GM18861 (cell line): Measurements from ENCODE around the gene MAML3.

Experiments used
- ATAC-seq: cut with Tn5 transposase; IDR thresholded peaks from one replicate; pipeline ENCODE4 v1.9.1; 2021; ENCODE audit not compliant: unreplicated experiment

MAML3 gene

DNA sequence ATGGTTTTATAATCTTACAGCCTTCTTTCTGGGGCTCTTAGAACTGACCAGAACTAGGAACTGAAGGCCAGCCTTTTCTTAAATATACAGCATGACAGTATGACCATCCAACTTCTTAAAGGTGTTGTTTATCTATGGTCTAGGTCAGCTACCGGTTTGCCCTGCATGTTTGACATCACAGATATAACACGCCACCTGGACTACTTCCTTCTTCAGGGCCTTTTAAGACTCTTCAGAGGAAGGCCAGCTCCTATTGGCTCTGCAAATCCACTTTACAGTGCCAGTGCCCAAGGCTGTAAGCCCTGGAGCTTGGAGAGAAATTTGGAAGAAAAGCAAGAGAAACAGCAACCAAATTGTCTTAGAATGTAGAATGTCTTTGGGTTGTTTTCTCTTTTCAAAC, 302.9 kb downstream of the MAML3 start:
- ATAC-seq, result no peak

DNA sequence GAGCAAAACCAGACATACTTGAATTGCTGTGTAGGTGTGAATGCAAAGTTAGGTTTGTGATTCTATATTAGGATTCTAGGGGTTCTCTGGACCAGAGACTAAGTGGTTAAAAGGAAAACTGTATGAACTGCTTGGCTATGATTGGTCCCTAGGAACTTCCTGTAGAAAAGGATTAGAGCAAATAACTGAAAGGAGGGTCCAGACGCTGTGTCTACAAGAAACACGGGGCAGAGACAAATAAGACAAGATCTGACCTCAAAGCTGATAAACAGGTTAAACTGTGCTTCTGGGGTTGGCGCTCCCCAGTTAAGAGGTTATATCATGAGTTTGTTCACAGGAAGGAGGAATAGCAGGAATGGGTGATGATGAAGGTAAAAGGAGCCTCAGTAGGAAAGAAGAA, 304.8 kb downstream of the MAML3 start:
- no peak for ATAC-seq

DNA sequence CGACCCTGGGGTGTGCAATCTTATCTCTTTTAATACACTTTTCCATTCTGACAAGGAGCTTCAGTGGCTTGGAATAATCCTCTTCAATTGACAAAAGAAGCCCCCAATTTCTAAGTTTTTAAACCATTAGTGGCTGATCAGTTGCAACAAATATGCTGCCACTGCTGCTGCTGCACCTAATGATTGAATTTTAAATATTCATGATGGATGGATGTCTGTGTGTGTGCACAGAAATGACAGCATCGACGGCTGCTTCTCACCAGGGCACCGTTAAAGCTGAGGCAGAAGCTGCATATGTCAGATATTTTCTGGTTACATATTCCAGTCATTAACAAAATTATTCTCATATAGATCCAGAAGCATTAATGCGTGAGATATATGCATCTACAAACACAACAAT, 306.0 kb downstream of the MAML3 start:
- no peak for ATAC-seq

DNA sequence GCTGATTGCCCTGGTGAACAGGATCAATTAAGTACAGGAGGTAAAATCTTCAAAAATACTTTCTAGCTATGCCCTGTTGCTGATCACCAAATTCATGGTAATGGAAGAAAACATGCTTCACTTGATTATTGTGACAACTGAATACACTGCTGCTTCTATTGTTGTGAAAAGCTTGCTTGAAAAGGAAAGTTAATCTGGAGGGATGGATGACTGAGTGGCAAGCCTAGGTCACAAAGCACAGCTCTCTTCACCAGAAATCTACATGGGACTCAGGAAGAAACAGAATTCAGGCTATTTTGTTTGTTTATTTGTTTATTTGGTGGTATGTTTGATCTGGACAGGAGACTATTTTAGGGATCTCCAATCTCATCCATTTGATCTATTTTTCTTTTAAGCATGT, 306.4 kb downstream of the MAML3 start:
- ATAC-seq, result no peak

DNA sequence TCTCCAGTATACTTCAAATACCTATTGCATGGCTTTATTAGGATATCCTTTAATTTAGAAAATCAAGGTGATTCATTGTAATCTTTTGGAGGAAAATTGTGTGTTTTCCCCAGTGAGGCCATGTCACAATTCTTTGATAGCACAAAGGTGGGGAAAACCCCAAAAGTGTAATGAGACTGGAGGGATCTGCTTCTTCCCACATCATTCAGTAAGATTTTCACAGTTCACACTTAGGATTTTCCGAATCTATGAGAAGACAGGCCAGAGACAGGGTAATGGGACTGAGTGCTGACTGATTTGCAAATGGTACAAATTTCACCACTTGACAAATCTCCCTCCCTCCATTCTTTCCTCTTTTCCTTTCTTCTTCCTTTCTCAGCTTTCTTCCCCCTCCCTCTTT, 307.2 kb downstream of the MAML3 start:
- ATAC-seq, result no peak

DNA sequence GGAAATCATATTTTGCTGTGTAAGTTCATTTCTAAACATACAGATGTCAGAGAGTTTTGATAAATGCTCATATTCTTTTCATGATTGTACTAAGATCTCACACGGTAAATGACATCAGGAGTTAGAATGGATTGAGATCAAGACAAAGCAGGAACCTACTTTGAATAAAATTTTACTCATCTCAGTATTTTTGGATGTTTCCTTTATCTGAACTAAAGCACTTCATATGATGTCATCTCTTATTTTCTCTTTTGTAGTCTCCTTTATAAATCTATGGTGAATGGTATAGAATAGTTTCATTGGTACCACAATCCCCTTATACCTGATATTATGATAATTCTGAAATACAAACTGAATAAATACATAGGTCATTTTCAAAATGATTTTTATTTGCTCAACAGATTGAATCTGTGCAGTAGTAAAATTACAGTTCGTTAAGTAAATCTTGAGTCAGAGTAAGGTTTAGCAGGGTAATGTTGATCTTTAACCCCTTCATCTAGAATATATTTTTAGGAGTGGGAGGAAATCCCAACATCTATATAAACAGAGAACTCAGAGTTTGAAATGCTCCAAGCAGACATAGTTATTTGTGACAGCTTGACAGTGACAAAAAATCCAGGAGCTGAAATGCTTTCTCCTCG, 308.4 kb downstream of the MAML3 start:
- ATAC-seq, result no peak

DNA sequence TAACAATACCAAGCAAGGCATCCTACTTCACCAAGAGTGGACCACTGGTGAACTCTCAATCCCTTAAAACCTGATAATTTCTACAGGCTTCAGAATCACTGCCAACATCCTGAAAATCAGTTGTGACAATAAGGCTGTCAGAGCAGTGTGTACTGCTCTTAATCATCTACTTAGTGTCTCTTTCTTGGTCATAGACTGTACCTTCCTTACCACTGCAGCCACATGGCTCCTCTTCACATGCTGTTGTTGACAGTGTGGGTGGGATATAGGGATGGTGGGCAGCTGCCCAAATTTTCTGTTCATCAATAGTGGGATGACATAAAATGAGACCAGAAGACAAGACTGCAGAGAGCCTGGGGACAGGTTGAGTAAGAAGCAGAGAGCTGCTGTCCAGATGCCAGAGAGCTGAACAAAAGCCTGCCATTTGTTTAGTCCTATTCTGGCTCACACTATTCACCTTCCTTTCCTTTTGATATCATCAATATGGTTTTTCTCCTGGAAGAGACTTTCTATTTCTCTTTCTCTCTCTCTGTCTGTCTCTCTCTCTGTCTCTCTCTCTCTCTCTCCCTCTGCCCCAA, 309.4 kb downstream of the MAML3 start:
- no peak for ATAC-seq

DNA sequence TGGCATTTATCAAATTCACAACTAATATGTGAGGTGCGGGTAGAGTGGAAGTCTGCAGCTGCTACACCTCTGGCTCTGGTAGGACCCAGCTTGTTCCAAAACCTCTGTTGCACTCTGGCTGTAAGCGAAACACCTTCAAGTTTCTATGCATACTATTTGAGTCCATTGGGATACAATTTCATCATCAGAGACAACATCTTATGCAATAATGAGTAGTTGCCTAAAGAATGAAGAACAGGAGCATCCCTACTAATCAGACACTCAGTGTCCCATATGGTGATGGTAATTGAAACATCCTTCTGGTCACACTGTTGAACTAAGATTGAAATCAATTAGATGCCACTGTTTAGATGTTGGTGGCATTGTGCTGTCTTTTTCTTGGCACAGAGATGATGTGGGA, 309.9 kb downstream of the MAML3 start:
- ATAC-seq, result no peak

DNA sequence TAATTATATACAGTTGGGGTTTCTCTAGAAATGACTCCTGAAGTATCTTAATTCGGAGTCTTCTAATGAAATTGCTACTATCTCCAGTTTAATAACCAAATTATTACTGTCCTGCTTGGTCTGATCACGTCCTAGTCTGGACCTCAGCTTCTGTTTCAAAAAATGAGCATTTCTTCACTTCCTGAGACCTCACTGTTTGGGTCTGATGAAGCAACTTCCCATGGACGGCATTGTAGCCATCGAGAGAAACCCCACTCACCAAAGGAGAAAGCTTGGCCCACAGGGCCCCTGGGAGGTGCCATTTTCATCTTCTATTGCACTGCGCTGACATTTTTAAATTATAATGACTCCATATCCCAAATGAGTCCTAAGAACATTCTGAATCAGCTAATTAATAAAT, 310.3 kb downstream of the MAML3 start:
- ATAC-seq, result no peak

DNA sequence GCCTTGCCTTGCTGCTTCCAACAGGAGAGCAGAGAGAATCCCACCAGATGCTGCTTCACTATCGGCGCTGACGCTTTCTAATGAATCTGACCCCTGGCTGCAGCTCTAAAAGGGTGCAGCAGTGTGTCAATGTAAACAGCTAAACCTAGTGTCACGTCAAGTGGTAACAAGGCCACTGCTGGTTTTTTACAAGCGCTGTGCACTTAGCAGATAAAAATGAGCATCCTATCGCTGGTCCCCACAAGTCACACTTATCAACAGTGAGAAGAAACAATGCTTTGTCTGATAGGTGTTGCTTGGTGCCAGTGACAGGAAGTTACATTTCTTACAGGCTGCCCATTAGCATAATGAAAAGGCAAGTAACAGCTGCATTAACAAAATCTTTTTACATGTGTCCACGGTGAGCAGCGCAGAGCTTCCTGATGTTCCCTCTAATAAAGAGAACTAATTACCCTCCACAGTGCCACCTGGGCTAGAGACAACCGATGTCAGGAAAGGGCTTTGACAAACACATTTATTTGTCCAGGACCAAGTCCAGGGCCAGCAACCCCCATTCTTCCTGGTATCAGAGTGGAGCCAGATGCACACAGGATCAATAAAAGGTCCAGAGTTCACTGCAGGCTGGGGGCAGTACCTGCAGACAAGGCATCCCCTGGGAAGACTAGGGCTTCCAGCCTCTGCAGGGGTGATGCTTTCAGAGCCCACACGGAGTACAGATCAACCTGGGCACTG, 312.4 kb downstream of the MAML3 start:
- no peak for ATAC-seq

DNA sequence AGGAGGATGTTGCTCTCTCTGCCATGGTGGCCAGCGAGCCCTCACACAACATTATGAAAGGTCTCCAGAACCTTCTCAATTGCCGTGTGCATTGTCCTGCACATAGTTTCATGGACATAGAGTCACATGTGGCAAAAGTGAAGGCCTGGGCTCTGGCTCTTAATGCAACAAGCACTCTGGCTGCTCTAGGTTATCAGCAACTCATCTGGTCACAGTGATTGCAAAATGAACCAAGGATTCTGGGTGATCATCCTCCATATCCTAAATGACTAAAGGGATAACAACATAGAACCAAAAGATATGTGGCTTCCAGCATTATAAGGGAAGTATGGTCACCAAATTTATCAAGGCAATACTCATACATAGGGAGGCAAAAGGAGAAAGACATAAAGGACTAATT, 313.2 kb downstream of the MAML3 start:
- no peak for ATAC-seq

DNA sequence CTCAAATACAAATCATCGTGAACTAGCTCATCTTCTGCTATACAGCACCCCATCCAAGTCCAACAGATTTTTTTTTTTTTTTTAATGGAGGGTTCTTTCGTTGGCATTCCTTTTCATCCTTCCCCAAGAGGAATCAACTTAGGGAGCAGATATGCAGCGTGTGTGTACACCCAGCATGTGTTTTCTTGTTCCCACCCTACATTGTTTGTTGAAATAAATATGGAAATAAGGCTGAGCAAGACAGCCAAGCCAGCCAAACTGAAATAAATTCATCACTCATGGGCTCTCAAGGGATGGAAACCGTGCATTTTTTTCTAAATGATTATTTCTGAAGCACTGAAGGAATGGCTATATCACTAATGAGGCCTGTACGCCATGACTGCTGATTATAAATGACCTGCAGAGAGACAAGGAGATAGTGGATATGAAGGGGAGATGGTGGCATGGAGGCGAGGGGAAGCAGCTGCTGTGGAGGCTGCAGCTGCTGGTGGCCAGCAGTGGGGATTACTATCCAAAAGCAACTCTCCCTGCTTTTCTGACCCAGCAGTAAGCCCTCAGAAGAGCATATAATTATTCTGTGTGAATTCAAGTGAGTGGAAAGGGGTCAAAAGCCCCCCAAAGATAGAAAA, 314.5 kb downstream of the MAML3 start:
- no peak for ATAC-seq

DNA sequence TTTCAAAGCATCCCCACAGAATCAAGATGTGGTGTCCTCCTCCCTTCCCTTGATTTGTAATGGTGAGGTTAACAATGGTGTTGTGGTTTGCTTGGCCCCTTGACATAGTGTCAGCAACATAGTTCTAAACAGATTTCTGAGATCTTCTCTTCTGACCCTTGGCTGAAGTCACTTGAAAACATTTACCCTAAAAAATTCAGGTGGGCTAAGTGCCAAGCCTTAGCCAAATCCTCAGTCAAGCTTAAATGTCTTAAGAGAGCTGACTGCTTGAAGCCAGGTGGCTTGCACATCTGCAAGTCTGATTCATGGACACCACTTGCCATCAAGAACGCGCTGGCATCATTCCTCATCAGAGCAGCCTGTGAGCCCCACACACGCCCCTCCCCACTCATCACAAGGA, 315.2 kb downstream of the MAML3 start:
- no peak for ATAC-seq

DNA sequence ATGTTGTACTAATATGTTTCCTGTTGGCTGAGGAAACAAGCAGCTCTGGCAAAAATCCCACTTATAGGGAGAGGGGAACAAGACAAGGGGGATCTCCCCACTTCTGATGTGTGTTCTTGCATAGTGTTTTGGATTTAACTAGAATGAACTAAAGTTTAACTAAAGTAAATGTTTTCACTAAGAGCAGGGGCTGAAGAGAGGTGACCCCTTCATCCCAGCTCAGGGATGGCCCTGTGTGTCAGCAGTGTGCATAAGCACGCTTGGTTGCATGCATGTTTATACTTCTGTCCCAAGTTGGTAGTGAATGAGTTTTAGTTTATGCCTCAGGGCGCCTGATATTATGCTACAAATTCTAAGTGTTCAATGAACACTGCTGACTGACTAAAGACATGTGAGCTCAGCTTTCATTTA, 319.0 kb downstream of the MAML3 start:
- ATAC-seq, result no peak

DNA sequence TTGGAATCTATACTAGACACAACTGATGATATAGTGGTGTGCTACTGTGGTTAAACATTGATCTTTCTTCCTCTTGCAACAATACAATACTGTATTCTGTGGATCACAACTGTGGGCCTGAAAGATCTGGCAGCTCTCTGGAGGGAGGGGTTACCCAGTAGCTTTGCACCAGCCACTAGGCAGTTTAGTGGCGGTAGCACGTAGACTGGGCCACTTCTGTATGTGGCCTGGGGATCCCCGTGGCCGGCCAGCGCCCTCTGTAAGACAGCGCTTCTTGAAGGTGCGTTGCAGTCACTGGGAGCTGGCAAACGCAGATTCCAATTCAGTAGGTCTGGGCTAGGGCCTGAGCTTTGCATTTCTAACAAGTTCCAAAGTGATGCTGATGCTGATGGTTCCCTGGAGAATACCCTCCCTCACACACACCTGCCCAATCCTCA, 319.7 kb downstream of the MAML3 start:
- ATAC-seq, result no peak

DNA sequence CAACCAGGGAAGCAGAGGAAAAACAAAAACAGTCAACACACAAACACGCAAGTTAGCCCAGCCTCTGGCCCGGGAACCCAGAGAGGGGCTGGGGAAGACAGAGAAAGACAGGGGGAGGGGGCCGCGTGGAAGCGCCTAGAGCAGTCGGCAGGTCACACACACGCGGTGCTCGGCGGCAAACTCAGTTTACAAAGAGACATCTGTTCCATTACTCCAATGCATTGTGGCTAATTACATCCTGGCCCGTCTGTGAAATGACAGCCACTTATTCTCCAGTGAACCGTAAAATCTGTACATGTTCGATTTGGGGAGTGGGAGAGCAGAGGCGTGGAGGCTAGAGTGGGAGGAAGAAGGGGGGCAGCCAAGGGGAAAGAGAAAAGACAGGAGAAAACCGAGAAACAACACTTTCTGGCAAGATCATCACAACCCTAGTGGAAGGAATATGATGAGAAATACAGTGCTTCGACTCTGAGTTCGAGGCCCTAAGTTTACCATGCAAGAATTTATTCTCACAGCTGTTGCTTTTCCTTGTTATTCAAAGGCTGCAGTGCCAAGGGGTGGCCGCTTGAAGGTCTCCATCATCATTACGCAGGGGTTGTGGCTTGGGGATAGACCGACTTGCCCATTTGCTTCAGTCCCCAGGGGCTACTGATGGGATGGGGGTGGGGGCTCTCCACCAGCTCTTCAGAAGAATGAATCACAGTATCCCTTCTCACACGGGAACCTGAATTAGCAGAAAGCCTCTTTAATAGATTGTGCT, 320.7 kb downstream of the MAML3 start:
- no peak for ATAC-seq

DNA sequence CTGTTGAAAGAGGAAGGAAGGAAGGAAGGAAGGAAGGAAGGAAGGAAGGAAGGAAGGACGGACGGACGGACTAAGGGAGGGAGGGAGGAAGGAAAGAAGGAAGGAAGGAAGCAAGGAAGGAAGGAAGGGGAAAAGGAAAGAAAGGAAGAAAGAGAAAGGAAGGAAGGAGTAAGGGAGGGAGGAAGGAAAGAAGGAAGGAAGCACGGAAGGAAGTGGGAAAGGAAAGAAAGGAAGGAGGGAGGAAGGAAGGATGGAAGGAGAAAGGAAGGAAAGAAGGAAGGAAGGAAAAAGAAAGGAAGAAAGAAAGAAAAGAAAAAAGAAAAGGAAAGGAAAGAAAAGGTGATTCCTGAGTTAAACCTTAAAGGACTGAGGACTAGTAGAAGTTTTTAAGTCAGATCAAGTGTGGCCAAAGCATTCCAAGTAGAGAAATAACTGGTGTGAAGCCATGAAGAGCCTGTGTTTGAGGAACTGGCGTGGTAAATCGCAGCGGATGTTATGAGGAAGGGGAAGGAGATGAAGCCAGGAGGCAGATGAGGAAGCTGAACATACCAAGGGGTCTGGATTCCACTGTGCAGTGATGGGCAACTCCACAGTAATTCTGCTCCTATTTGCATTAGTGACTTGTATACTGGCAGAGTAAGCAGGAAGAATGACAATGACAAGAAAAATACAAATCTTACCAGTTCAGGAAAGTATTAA, 324.9 kb downstream of the MAML3 start:
- no peak for ATAC-seq

DNA sequence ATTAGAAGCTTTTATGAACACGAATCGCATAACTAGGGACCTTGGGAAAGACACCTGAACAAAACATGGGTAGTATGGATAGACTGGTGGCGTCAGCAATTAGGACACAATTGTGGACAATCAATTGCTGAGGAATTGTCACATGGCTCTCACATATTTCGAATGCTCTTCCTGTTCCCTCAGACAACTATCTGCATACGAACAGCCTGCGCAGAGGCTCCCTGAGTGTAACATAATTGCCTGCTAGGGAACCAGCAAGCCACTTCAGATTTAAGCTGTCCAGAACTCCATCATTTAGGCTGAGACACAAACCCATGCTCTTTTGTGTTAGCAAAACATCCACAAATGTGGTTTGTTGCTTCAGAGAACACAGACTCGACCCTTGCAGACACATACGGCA, 327.6 kb downstream of the MAML3 start:
- no peak for ATAC-seq

DNA sequence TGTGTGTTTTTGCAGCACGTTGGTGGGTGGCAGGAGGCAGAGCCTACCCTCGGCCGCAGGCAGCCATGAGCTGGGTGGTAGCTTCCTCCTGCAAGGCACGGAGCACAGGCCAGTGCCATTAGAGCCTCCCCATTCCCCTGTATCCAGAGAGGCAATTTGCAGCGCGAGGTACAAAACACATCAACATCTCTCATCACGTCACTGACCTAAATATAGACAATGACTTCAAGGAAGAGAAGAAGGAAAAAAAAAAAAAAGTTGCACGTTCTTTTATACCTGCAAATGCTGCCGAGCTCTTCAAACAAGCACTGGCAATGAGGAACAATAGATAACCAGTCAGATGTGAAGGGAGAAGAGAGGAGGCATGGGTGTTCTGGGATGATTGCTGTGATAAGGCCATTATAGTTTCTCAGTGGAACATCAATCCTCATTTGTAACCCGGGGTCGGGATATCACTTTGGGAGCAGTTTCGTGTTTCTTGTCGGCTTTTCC, 328.4 kb downstream of the MAML3 start:
- ATAC-seq, result no peak

DNA sequence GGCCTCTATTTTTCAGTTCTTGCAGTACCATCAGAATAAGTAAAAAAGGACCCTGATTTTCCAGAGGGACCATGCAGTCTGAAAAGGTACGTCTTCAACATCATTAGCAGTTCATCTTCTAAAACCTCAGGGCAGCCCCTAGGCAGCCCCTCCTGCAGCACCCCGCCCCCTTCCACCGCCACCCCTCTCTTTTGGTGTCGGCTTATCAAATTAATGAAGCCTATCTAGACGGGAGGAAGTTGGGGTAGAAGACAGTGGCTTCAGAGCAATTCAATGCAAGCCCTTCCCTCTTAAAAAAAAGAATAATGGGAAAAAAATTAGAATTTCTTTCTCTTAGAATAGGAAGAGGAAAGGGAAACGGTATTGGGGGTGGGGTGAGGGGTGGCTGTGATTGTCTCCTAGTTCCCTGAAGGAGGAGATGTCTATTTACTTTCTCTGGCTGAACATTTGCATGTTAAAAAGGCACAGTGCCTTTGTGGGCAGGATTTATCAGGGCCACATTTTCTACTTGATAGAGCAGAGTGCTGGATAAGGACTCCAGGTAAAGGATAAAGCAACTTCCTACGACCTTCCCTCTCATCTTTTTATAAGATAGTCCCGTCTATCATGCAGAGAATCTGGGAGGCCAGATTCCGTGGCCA, 329.0 kb downstream of the MAML3 start:
- no peak for ATAC-seq
